NCI-H1092 (cell line): ENCODE measurements around the gene TBL3.
"Not testable (repeated sequence)": the region's sequence is repeated elsewhere in the genome, so short reads cannot be mapped to it uniquely, and the experiment has no call there.

Experiments
- DNase-seq: peaks from one replicate; lab custom pipeline; 2025; lab: John Stamatoyannopoulos, UW

TBL3 gene

DNA sequence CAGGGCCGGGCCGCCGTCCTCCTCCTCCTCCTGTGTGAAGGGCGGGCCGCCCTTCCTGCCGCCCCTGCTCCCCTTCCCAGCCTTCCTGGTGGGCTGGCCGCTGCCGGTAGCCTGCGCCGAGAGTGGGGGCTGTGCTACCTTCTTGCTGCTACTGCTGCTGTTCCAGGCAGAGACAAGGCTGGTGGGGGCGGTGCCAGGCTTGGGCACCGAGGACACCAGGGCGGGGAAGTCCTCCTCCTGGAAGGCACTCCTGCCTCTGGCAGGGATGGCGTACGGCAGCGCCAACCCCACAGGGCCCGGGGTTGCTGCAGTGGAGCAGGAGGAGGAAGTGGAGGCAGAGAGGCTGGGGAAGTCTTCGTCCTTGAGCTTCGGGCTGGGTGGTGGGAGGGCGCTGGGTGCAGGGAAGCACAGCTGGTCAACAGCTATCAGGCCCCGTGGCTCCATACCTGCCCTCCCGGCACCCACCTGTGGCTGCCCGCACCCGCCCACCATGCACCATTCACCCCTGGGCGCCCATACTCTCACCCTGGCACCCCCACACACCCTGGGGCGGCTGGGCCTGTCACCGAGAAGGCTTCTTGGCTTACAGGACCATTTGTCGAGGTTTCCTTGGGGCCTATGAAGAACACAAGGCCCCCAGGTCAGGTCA is 28.1 kb downstream of the TBL3 start:
- no peak for DNase-seq

- no peak for DNase-seq
Observed at GRCh38 chr16:2001035-2001434, 29.2 kb downstream of the TBL3 start.

DNA sequence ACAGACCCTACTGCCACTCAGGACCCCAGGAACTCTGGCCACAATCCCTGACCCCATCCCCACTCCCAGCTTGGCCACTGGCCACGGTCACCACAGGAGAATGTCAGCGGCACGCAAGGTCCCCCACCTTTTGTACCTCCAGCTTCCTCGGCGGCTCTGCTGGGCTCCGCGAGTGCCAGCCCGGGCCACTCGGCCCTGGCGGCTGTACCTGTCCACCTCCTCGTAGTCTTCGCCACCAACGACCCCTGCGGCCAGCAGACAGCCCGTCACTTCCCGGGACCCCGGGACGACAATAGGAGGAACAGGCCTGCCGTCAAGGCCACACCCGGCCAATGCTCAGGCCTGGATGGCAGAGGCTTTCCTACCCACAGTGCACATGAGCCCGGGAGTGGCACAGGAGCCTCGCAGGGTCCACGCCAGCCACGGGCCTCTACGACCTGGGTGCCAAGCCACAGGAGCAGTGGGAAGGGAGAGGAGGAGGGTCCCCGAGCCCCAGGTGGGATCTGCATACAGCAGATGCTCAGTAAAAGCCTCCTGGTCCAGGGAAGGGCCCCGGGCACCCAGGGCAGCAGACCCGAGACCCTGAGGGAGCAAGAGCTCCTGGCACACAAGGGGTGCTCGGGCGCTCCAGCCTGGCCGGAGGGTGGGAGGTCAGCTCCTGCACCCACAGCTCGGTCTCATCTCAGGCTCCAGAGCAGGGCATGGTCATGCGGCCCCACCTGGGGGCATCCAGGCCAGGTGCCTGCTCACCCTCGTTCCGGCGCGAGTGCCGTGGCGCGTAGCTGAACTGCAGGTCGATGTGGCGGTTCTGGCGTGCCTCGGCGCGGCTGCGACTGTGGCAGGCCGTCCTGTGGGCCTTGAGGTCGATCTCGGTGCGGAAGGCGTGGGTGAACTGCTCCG is 29.9 kb downstream of the TBL3 start:
- DNase-seq, result no peak

GRCh38 chr16:2002406-2003230 is 30.8 kb downstream of the TBL3 start:
- DNase-seq, result no peak

GRCh38 chr16:2003231-2003826 is 31.5 kb downstream of the TBL3 start:
- no peak for DNase-seq

DNA sequence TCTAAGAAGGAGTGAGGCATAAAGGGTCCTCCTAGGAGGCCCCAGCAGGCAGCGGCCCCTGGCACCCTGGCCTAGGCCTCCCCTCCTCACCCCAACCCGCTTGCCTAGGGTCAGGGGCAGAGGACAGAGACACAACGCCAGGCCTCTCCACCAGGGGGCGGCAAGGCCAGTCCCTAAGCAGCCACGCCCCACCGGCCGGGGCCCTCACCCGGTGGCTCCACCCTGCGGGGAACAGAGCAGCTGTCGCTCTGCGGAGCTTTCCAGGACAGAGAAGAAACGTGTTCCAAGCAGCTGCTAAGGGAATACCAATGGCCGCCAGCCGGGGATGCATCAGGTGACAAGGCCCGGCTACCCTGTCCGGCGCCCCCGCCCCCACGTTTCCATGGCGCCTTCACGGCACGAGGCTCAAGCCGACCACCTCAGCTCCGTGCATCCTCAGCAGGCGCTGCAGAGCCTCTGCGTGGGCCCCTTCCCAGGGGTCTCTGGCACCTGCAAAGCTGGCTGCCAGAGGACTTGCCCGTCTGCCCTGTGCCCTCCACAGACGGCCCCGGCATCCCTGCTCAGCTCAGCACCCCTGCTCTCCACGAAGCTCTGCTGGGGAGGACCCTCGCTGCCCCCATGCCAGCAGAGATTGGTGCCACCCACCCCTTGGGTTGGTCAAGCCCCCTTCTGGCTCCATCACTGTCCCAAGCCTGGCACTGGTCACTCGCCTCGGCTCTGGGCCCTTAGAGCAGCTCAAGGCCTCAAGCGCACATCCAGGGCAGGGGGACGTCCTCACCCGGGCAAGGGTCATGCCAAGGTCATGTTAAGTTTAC is 32.2 kb downstream of the TBL3 start:
- DNase-seq, result peak; percentile 87

DNA sequence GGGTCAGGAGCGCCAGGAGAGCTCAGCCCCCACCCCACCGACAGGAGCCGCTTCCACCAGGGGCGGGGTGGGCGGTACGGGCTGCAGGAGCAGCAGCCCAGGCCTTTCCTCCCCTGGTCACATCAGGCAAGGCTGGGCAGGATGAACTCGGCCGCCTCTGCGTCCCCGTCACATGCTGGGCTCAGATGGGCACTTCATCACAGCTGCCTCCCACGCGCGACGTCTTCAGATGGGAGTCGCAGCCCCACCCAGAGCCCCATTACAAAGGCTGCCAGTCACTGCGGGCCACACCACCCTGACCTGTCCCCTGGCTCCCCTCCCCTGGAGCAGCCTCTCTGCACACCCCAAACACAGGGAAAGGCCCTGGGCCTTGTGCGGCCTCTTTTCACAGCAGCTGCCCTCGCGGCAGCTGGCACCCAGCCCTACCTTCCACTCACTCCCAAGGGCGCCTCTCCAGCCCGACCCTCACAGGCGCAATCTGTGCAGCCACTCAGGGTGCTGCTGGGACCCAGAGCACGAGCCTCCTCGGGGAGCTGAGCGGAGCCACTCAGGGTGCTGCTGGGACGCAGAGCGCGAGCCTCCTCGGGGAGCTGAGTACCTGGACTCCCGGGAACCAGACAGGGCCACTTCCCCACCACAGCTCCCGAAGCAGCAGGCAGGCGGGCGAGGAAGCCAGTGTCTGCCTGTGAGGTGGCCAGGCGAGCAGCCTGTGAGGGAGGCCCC is 33.1 kb downstream of the TBL3 start:
- peak; percentile 71 for DNase-seq

DNA sequence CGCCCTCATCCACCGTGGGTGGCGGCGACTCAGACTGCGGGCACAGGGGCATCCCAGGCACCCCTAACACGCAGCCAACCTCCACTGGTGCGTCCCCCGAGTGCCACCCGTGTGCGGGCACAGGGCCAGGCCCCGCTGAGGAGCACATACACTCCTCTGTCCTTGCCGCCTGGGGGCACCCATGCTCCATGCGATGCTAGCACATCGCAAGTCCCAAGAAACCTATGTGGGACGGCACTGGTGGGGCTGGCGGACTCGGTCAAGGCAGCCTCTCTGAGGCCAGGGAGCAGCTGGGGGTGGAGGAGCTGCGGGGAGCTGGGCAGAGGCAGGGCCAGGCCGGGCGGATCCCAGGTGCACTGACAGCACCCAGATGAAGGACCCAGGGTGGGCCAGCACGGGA is 33.8 kb downstream of the TBL3 start:
- peak; percentile 37 for DNase-seq

DNA sequence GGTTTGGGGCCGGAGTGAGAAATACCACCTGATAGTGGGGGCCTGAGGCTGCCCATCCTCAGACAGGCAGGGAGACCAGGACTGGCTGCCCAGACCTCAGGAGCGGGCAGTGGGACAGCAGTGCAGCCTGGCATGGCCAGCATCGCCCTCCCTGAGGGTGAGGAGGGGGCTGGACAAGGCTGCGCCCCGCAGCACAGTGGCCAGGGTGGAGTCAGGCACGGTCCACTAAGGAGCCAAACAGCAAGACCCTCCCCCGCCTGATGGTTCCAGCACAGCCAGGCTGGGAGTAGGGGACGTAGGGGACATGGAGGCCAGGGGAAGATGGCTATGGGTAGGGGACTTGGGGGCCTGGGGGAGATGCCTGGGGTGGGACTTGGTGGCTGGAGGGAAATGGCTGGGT is 34.5 kb downstream of the TBL3 start:
- no peak for DNase-seq

- DNase-seq, result no peak
Observed at GRCh38 chr16:2007081-2007836, 35.4 kb downstream of the TBL3 start.

GRCh38 chr16:2008009-2008526 is 36.2 kb downstream of the TBL3 start:
- no peak for DNase-seq

DNA sequence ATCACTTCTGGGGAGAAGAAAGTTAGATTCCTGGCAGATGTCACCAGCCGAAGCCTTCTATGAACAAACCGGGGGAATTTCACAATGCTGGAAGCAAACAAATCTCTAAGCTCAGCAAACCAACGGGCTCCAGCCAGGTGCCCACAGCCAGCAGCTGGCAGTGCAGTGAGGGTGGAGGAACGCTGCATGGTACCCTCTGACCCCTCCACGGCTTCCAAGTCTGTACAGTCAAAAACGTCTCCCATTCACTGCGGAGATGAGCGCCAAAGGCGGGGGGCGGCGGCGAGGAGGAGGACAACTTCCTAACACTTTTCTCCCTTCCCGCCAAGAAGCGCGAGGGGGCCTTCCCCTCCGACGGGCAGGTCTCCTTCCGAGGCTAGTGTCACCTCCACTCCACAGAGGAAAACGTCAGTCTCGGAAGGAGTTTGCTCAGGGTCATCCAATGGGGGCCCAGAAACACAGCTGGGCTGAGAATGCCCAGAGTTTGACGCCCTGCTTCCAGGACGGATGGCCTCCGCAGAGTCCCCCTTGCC is 36.8 kb downstream of the TBL3 start:
- DNase-seq, result no peak

DNA sequence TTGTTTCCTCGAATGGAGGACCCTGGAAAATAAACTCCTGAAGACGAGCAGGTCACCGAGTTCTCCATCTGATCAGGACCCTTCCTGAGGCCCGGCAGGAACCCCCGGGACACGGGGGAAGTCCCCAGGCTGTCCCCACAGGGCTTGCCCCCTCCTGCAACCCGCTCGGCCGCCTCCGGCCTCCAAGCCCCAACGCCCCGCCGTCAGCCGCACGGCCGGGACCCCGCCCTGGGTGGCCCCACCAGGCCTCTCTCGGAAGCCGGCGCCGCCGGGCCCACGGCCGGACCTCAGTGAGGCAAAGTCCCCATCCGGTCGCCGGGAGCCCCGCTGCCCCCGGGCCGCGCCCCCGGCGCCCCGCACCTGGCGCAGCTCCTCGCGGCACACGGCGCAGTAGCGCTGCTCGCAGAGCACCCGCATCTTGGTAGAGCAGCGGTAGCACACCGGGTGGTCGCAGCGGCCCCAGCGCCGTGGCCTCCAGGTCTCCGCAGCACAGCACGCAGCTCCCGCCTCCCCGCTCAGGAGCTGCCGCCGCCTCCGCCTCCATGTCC is 37.4 kb downstream of the TBL3 start:
- no peak for DNase-seq

GRCh38 chr16:2009791-2010510 is 38.1 kb downstream of the TBL3 start, which contains the start of gene ZNF598:
ZNF598 (minus strand) TSS chr16:2009821.
- peak; percentile 81 for DNase-seq

- not testable (repeated sequence) for DNase-seq
Observed at GRCh38 chr16:2011726-2012125, 39.9 kb downstream of the TBL3 start.

DNA sequence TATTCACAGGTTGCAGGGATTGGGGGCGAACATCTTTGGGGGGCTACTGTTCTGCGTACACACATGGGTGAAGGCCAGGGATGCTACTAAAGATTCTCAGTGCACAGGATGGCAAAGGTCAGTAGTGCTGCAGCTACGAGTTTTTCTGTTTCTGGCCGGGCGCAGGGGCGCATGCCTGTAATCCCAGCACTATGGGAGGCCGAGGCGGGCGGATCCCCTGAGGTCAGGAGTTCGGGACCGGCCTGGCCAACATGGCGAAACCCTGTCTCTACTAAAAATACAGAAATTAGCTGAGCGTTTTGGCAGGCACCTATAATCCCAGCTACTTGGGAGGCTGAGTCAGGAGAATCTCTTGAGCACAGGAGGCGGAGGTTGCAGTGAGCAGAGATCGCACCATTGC is 41.7 kb downstream of the TBL3 start:
- no peak for DNase-seq

DNA sequence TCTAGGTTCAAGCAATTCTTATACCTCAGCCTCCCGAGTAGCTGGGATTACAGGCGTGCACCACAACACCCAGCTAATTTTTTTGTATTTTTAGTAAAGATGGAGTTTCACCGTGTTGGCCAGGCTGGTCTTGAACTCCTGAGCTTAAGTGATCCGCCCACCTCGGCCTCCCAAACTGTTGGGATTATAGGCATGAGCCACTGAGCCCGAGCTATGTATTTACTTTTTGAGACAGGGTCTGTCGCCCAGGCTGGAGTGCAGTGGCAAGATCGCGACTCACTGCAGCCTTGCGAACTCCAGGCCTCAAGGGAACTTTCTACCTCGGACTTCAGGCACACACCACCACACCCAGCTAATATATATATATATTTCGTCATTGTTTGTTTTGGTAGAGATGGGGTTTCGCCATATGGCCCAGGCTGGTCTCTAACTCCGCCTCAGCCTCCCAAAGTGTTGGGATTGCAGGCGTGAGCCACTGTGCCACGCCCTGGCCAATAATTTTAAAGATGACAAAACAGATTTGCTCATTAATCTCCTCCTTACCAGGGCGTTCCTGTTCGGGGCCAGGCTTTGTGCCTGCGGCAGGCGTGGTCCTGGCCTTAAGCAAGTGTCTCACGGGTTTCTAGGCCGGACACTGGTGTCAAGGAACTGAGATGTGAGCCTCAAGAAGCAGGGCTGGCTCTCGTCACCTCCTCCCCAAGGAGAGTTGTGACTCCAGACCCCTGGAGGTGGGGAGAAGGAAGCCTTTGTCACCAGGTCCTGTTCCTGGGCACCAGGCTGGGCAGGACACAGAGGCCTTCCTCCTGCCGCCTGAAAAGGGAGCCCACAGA is 43.5 kb downstream of the TBL3 start:
- DNase-seq, result no peak

- no peak for DNase-seq
Observed at GRCh38 chr16:2015947-2016208, 44.0 kb downstream of the TBL3 start.
